H9 (cell line): Measurements from ENCODE around the gene PPP1R12A. TPM values are rescaled to one million over a fixed set of nuclear protein-coding genes. Genes with fewer than 3 reads are reported as not detected.

Experiments
- DNase-seq: peaks from one replicate; pipeline ENCODE4 v3.0.0-alpha.2; 2017
- H2AFZ ChIP-seq: one replicate; pipeline ENCODE4 v1.6.1; 2013; ENCODE audit warnings: mild to moderate bottlenecking, low read length, control low read depth, moderate library complexity
- H2AK5ac ChIP-seq: 2 replicates; pipeline ENCODE4 v1.6.1; 2013; ENCODE audit warnings: low read length, control low read depth, mixed read lengths; ENCODE audit not compliant: insufficient read length
- H2BK120ac ChIP-seq: one replicate; pipeline ENCODE4 v1.6.1; 2013; ENCODE audit warnings: low read depth, mild to moderate bottlenecking, low read length, control low read depth, inconsistent platforms; ENCODE audit not compliant: poor library complexity, severe bottlenecking
- H2BK12ac ChIP-seq: 2 replicates; pipeline ENCODE4 v1.6.1; 2013; ENCODE audit warnings: low read length, control low read depth, mixed read lengths, low read depth; ENCODE audit not compliant: insufficient read length
- H2BK15ac ChIP-seq: 2 replicates; pipeline ENCODE4 v1.6.1; 2013; ENCODE audit warnings: low read depth, low read length, control low read depth
- H2BK20ac ChIP-seq: one replicate; pipeline ENCODE4 v1.6.1; 2013; ENCODE audit warnings: low read depth, mild to moderate bottlenecking, low read length, control low read depth, inconsistent platforms; ENCODE audit not compliant: poor library complexity, severe bottlenecking
- H2BK5ac ChIP-seq: 2 replicates; pipeline ENCODE4 v1.6.1; 2013; ENCODE audit warnings: low read length, control low read depth, mixed read lengths; ENCODE audit not compliant: insufficient read length
- H3K14ac ChIP-seq: 2 replicates; pipeline ENCODE4 v1.6.1; 2013; ENCODE audit warnings: low read length, control low read depth; ENCODE audit not compliant: insufficient read depth
- H3K18ac ChIP-seq: 2 replicates; pipeline ENCODE4 v1.6.1; 2013; ENCODE audit warnings: low read depth, mild to moderate bottlenecking, mixed read lengths, low read length, control low read depth; ENCODE audit not compliant: insufficient read length
- H3K23ac ChIP-seq: 2 replicates; pipeline ENCODE4 v1.6.1; 2013; ENCODE audit warnings: low read length, control low read depth, mixed read lengths, low read depth; ENCODE audit not compliant: insufficient read length
- H3K23me2 ChIP-seq: 2 replicates; pipeline ENCODE4 v1.6.1; 2013; ENCODE audit warnings: low read depth, mild to moderate bottlenecking, mixed read lengths, low read length, control low read depth; ENCODE audit not compliant: insufficient read length, poor library complexity, severe bottlenecking
- H3K27ac ChIP-seq: 2 replicates; pipeline ENCODE4 v1.5.1; 2013; ENCODE audit warnings: low read length, control low read depth, mixed read lengths, low read depth; ENCODE audit not compliant: insufficient read length
- H3K27me3 ChIP-seq: 2 replicates; pipeline ENCODE4 v1.6.1; 2013; ENCODE audit warnings: low read length, control low read depth, inconsistent platforms; ENCODE audit not compliant: insufficient read depth
- H3K4ac ChIP-seq: 2 replicates; pipeline ENCODE4 v1.6.1; 2013; ENCODE audit warnings: low read depth, mild to moderate bottlenecking, control low read depth, inconsistent platforms, low read length, moderate library complexity
- H3K4me1 ChIP-seq: 2 replicates; pipeline ENCODE4 v1.6.1; 2013; ENCODE audit warnings: low read length, control low read depth, inconsistent platforms; ENCODE audit not compliant: insufficient read depth
- H3K4me2 ChIP-seq: 2 replicates; pipeline ENCODE4 v1.6.1; 2013; ENCODE audit warnings: low read length, control low read depth, mixed read lengths; ENCODE audit not compliant: insufficient read length, insufficient read depth
- H3K56ac ChIP-seq: 2 replicates; pipeline ENCODE4 v1.6.1; 2013; ENCODE audit warnings: low read depth, mild to moderate bottlenecking, mixed read lengths, low read length, control low read depth; ENCODE audit not compliant: insufficient read length
- H3K79me1 ChIP-seq: 2 replicates; pipeline ENCODE4 v1.6.1; 2013; ENCODE audit warnings: low read depth, mild to moderate bottlenecking, moderate library complexity, low read length, control low read depth, inconsistent platforms; ENCODE audit not compliant: insufficient read depth, poor library complexity, severe bottlenecking
- H3K79me2 ChIP-seq: 2 replicates; pipeline ENCODE4 v1.6.1; 2013; ENCODE audit warnings: low read length, control low read depth, inconsistent platforms; ENCODE audit not compliant: insufficient read depth
- H3K9ac ChIP-seq: 2 replicates; pipeline ENCODE4 v1.6.1; 2013; ENCODE audit warnings: low read length, control low read depth, mixed read lengths; ENCODE audit not compliant: insufficient read length; ENCODE audit errors: extremely low read depth
- H3K9me3 ChIP-seq: one replicate; pipeline ENCODE4 v1.6.1; 2013; ENCODE audit warnings: low read depth, low read length, inconsistent platforms; ENCODE audit not compliant: control insufficient read depth
- H3T11ph ChIP-seq: one replicate; pipeline ENCODE4 v1.6.1; 2013; ENCODE audit warnings: mild to moderate bottlenecking, low read length, control low read depth, inconsistent platforms
- H4K20me1 ChIP-seq: one replicate; pipeline ENCODE4 v1.6.1; 2013; ENCODE audit not compliant: control insufficient read depth, insufficient read length, insufficient read depth
- H4K5ac ChIP-seq: 2 replicates; pipeline ENCODE4 v1.6.1; 2013; ENCODE audit warnings: low read depth, mild to moderate bottlenecking, mixed read lengths, low read length, control low read depth; ENCODE audit not compliant: insufficient read length
- H4K8ac ChIP-seq: replicated peaks from 2 replicates; pipeline ENCODE4 v1.6.1; 2013; ENCODE audit warnings: low read length, control low read depth, mixed read lengths, low read depth; ENCODE audit not compliant: insufficient read length
- H4K91ac ChIP-seq: 2 replicates; pipeline ENCODE4 v1.6.1; 2013; ENCODE audit warnings: low read depth, mild to moderate bottlenecking, moderate library complexity, mixed read lengths, low read length, control low read depth; ENCODE audit not compliant: insufficient read length
- H3K27ac Mint-ChIP-seq, 3 experiments: 2 replicates in 2 of 3; 3 replicates in 1 of 3; pipeline ENCODE4 v1.8.0; 2020 to 2021; ENCODE audit warnings: mixed read lengths in 3 of 3, mild to moderate bottlenecking in 1 of 3, moderate library complexity in 1 of 3
- H3K27me3 Mint-ChIP-seq: 2 replicates; pipeline ENCODE4 v1.8.0; 2021; ENCODE audit warnings: low read depth, mild to moderate bottlenecking, moderate library complexity, mixed read lengths
- H3K36me3 Mint-ChIP-seq, 3 experiments: 2 replicates in 2 of 3; 3 replicates in 1 of 3; pipeline ENCODE4 v1.8.0; 2020 to 2021; ENCODE audit warnings: low read depth in 3 of 3, mixed read lengths in 3 of 3; ENCODE audit not compliant: insufficient read depth in 1 of 3
- H3K4me1 Mint-ChIP-seq, 2 experiments: 2 replicates each; pipeline ENCODE4 v1.8.0; 2020; ENCODE audit warnings: mixed read lengths in 2 of 2
- H3K4me3 Mint-ChIP-seq, 2 experiments: 2 replicates in 1 of 2; 3 replicates in 1 of 2; pipeline ENCODE4 v1.8.0; 2020 to 2021; ENCODE audit warnings: mild to moderate bottlenecking in 2 of 2, mixed read lengths in 2 of 2, moderate library complexity in 1 of 2
- H3K9me3 Mint-ChIP-seq, 2 experiments: 2 replicates in 1 of 2; 3 replicates in 1 of 2; pipeline ENCODE4 v1.8.0; 2020; ENCODE audit warnings: mild to moderate bottlenecking in 2 of 2, mixed read lengths in 2 of 2, moderate library complexity in 1 of 2
- WGBS: extraction: QIAGEN DNeasy Blood & Tissue Kit; methylation state at CpG from one replicate; pipeline ENCODE4 v1.1.7; 2013; ENCODE audit warnings: missing lambda C conversion rate, low lambda C conversion rate, mixed read lengths; ENCODE audit not compliant: insufficient read length; ENCODE audit errors: extremely low coverage; 5-methylcytosine and 5-hydroxymethylcytosine counted together
- total RNA-seq: library from RNA; stranded (reverse); gene quantifications from 2 replicates; pipeline ENCODE4 v1.2.1, GENCODE V29; 2021
- TF ChIP-seq, protein P1 (sequence below): fragments of 200-600 bp; sonication (generic); conservative IDR thresholded peaks from 3 replicates; pipeline ENCODE4 v1.8.0; 2021; ENCODE audit warnings: antibody characterized with exemption, mild to moderate bottlenecking

The PPP1R12A gene
- total RNA-seq, 1 experiment from 2014 or later = 93.5 TPM

DNA sequence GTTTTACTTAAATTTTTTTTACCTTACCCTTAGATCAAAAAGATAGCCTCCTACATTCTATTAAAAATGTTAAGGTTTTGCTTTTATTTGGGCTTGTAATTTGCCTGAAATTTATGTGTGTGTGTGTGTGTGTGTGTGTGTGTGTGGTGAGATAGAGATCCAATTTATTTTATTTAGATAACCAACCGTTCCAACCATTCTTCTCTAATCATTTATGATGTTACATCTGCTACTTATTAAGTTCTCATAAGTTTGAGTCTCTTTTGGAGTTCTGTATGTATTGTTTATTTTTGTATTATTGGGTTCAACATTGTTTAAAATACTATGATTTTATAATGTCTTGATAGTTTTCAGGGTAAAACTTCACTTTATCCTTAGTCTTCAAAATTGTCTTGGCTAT lies 173.6 kb downstream of the PPP1R12A start:
- Mint-ChIP-seq H3K9me3 (peaks cover 4 to 21% of the 10 kb centered on the region in 2 experiments), H3K4me1 (no peaks in the 10 kb centered on the region), H3K27me3 (no peaks in the 10 kb centered on the region), H3K36me3 (peaks cover 0 to 9% (median 3%) of the 10 kb centered on the region in 3 experiments; a peak in 5 of 7 replicates), H3K4me3 (no peak overlapping the region), H3K27ac (no peak overlapping the region)
- Histone ChIP-seq H3K27me3 (no peaks in the 10 kb centered on the region; the same call in 1 of the 2 replicates), H4K20me1 (no peaks in the 10 kb centered on the region), H3K56ac (no peak overlapping the region), H3K27ac (no peak overlapping the region), H2AFZ (no peak overlapping the region), H3K79me1 (no peaks in the 10 kb centered on the region), H4K5ac (no peak overlapping the region), H4K8ac (no peak overlapping the region), H2BK5ac (no peak overlapping the region), H3K14ac (no peak overlapping the region), H2BK15ac (no peak overlapping the region), H4K91ac (no peak overlapping the region), H3K9me3 (no peaks in the 10 kb centered on the region), H3K4me1 (no peaks in the 10 kb centered on the region), H2BK20ac (no peak overlapping the region), H2BK120ac (no peak overlapping the region), H2AK5ac (no peak overlapping the region), H3K79me2 (no peaks in the 10 kb centered on the region), H3K23me2 (no peaks in the 10 kb centered on the region), H3K4me2 (no peak overlapping the region), H3K9ac (no peak overlapping the region), H3T11ph (no peak overlapping the region), H2BK12ac (no peak overlapping the region), H3K23ac (no peak overlapping the region), H3K4ac (no peak overlapping the region), H3K18ac (no peak overlapping the region)
- WGBS = no CpG with 5 or more reads among the region's 1 CpG
- TF ChIP-seq, protein P1, sequence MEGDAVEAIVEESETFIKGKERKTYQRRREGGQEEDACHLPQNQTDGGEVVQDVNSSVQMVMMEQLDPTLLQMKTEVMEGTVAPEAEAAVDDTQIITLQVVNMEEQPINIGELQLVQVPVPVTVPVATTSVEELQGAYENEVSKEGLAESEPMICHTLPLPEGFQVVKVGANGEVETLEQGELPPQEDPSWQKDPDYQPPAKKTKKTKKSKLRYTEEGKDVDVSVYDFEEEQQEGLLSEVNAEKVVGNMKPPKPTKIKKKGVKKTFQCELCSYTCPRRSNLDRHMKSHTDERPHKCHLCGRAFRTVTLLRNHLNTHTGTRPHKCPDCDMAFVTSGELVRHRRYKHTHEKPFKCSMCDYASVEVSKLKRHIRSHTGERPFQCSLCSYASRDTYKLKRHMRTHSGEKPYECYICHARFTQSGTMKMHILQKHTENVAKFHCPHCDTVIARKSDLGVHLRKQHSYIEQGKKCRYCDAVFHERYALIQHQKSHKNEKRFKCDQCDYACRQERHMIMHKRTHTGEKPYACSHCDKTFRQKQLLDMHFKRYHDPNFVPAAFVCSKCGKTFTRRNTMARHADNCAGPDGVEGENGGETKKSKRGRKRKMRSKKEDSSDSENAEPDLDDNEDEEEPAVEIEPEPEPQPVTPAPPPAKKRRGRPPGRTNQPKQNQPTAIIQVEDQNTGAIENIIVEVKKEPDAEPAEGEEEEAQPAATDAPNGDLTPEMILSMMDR = no peak
- DNase-seq = no peak
